Upper lobe of left lung (tissue), 6 donors: ENCODE data around the gene ZNF554. TPM values are rescaled to one million over a fixed set of nuclear protein-coding genes. Genes with fewer than 3 reads are reported as not detected.

Experiments used
- ATAC-seq, 2 donors: fragments of 200-7000 bp; cut with Tn5 transposase; one replicate each; pipeline ENCODE4 v1.9.1; 2022; ENCODE audit warnings: mild to moderate bottlenecking in 2 of 2, moderate library complexity in 2 of 2; ENCODE audit not compliant: low FRiP score in 2 of 2
- DNase-seq, 2 donors: peaks; one replicate each; pipeline ENCODE4 v3.0.0-alpha.2; 2019 to 2020
- H3K27ac ChIP-seq, 4 donors: fragments of 200-600 bp; sonication (generic); one replicate each; pipeline ENCODE4 v1.5.1; 2016 to 2019
- H3K27me3 ChIP-seq, 4 donors: fragments of 200-600 bp; sonication (generic); one replicate each; pipeline ENCODE4 v1.5.1; 2017 to 2019
- H3K36me3 ChIP-seq, 4 donors: fragments of 200-600 bp; sonication (generic); one replicate each; pipeline ENCODE4 v1.5.1; 2016 to 2019
- H3K4me1 ChIP-seq, 4 donors: fragments of 200-600 bp; sonication (generic); one replicate each; pipeline ENCODE4 v1.5.1; 2018 to 2019
- H3K4me3 ChIP-seq, 4 donors: fragments of 200-600 bp; sonication (generic); one replicate each; pipeline ENCODE4 v1.5.1; 2017 to 2019; ENCODE audit warnings: mild to moderate bottlenecking in 2 of 4, moderate library complexity in 1 of 4
- H3K9me3 ChIP-seq, 4 donors: fragments of 200-600 bp; sonication (generic); one replicate each; pipeline ENCODE4 v1.5.1; 2018 to 2019
- EP300 ChIP-seq, 4 donors: sonication (generic); formaldehyde crosslinking; IDR thresholded peaks; one replicate each; pipeline ENCODE4 v1.5.1; 2017; ENCODE audit warnings: antibody characterized with exemption in 4 of 4, control low read depth in 2 of 4
- POLR2A ChIP-seq, 4 donors: fragments of 450-650 bp; IDR thresholded peaks; one replicate each; pipeline ENCODE4 v1.5.1; 2016 to 2017; ENCODE audit warnings: antibody characterized with exemption in 4 of 4, mild to moderate bottlenecking in 2 of 4
- POLR2AphosphoS5 ChIP-seq, 2 donors: sonication (generic); formaldehyde crosslinking; IDR thresholded peaks; one replicate each; pipeline ENCODE4 v1.5.1; 2017; ENCODE audit warnings: antibody characterized with exemption in 2 of 2
- WGBS, 2 donors: methylation state at CpG; one replicate each; pipeline ENCODE4 v1.1.5; 2017 to 2018; 5-methylcytosine and 5-hydroxymethylcytosine counted together
- total RNA-seq, 6 donors: library from RNA; depleted of rRNA in 4 of 6; stranded (reverse); fragments of >200 nt in 4 of 6; gene quantifications; one replicate each; pipeline versions ENCODE4 v1.1.0 to v1.2.1, GENCODE V29; 2016 to 2021
- TF ChIP-seq, protein P1 (sequence below), 6 experiments: fragments of 450-650 bp in 4 of 6; fragments of 200-600 bp in 2 of 6; sonication (generic) in 2 of 6; IDR thresholded peaks; one replicate each; pipeline ENCODE4 v1.5.1; 2016 to 2019; ENCODE audit warnings: antibody characterized with exemption in 6 of 6
- donor health status: DM: no; HTN: no; CAD: no; lungs with moderate emphysema.
- donor health status: DM: no; HTN: yes; CAD: no; lungs with severe emphysema.

Gene ZNF554
- total RNA-seq, 6 donors from 2014 or later = 3.2 to 11.5 (median 6.7) TPM

DNA sequence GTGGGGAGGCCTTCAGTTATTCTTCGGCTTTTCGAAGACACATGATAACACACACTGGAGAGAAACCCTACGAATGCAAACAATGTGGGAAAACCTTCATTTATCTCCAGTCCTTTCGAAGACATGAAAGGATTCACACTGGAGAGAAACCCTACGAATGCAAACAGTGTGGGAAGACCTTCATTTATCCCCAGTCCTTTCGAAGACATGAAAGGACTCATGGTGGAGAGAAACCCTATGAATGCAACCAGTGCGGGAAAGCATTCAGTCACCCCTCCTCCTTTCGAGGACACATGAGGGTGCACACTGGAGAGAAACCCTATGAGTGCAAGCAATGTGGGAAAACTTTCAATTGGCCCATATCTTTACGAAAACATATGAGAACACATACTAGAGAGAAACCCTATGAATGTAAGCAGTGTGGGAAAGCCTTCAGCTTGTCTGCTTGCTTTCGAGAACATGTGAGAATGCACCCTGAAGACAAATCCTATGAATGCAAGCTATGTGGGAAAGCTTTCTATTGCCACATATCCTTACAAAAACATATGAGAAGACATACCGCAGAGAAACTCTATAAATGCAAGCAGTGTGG is 33.4 kb downstream of the ZNF554 start:
- Histone ChIP-seq H3K4me1 (no peaks in the 10 kb centered on the region), H3K27me3 (no peaks in the 10 kb centered on the region), H3K36me3 (peaks cover 20 to 48% (median 36%) of the 10 kb centered on the region in 4 donors), H3K9me3 (peaks cover 62 to 91% (median 70%) of the 10 kb centered on the region in 4 donors), H3K4me3 (no peak overlapping the region), H3K27ac (no peak overlapping the region)
- DNase-seq (no peak), ATAC-seq (no peak)
- 95 to 98% methylated on average over 11 of the region's 11 CpGs for WGBS, 2 donors
- TF ChIP-seq, protein P1, sequence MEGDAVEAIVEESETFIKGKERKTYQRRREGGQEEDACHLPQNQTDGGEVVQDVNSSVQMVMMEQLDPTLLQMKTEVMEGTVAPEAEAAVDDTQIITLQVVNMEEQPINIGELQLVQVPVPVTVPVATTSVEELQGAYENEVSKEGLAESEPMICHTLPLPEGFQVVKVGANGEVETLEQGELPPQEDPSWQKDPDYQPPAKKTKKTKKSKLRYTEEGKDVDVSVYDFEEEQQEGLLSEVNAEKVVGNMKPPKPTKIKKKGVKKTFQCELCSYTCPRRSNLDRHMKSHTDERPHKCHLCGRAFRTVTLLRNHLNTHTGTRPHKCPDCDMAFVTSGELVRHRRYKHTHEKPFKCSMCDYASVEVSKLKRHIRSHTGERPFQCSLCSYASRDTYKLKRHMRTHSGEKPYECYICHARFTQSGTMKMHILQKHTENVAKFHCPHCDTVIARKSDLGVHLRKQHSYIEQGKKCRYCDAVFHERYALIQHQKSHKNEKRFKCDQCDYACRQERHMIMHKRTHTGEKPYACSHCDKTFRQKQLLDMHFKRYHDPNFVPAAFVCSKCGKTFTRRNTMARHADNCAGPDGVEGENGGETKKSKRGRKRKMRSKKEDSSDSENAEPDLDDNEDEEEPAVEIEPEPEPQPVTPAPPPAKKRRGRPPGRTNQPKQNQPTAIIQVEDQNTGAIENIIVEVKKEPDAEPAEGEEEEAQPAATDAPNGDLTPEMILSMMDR (IDR thresholded peaks at IDR 0.05) = no peak
- no peak for TF ChIP-seq POLR2A (IDR thresholded peaks at IDR 0.05)
- no peak for TF ChIP-seq EP300 (IDR thresholded peaks at IDR 0.05)
- no peak for TF ChIP-seq POLR2AphosphoS5 (IDR thresholded peaks at IDR 0.05)

GRCh38 chr19:2854849-2855248 is 35.2 kb downstream of the ZNF554 start:
- H3K27ac ChIP-seq = no peak overlapping the region
- TF ChIP-seq EP300 (IDR thresholded peaks at IDR 0.05) (no peak), POLR2A (IDR thresholded peaks at IDR 0.05) (no peak), POLR2AphosphoS5 (IDR thresholded peaks at IDR 0.05) (no peak)
- TF ChIP-seq, protein P1 (IDR thresholded peaks at IDR 0.05) = no peak
- WGBS, 2 donors = 93 to 99% methylated on average over 3 of the region's 3 CpGs
- H3K9me3 ChIP-seq = peaks cover 59 to 97% (median 74%) of the 10 kb centered on the region in 4 donors
- no peaks in the 10 kb centered on the region for H3K4me1 ChIP-seq
- no peak overlapping the region for H3K4me3 ChIP-seq
- no peaks in the 10 kb centered on the region for H3K27me3 ChIP-seq
- no peak for DNase-seq
- no peak for ATAC-seq
- H3K36me3 ChIP-seq = peaks cover 20 to 53% (median 36%) of the 10 kb centered on the region in 4 donors

- no peak overlapping the region for H3K4me3 ChIP-seq
- peaks cover 16 to 36% (median 25%) of the 10 kb centered on the region in 4 donors for H3K36me3 ChIP-seq
- H3K4me1 ChIP-seq = no peaks in the 10 kb centered on the region
- WGBS, 2 donors = 86 to 91% methylated on average over 5 of the region's 5 CpGs
- TF ChIP-seq POLR2AphosphoS5 (IDR thresholded peaks at IDR 0.05) (no peak), POLR2A (IDR thresholded peaks at IDR 0.05) (no peak), EP300 (IDR thresholded peaks at IDR 0.05) (no peak)
- TF ChIP-seq, protein P1 (IDR thresholded peaks at IDR 0.05) = no peak
- ATAC-seq (no peak), DNase-seq (no peak)
- no peak overlapping the region for H3K27ac ChIP-seq
- H3K27me3 ChIP-seq = no peaks in the 10 kb centered on the region
- peaks cover 44 to 84% (median 60%) of the 10 kb centered on the region in 4 donors for H3K9me3 ChIP-seq
Observed at GRCh38 chr19:2856457-2857050, 36.9 kb downstream of the ZNF554 start.

DNA sequence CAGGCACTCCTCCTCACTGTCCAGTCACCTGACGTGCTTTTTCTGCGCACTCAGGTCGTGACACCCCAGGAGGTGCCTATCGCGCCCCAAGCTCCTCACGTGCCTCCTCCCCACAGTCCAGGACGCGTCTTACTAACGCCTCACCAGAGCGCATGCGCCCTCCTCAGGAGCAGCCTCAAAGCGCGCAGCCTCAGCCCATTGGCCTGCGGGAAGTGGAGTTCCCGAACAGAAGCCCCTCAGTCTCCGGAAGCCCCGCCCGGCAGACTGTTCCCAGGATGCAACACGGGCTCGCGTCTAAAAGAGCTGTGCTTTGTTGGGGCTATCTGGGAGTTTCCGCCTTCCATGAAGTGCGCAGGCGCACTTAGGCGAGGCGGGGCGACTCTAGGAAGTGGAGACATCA is 39.2 kb downstream of the ZNF554 start:
- H3K4me1 ChIP-seq = no peaks in the 10 kb centered on the region
- no peak overlapping the region for H3K27ac ChIP-seq
- TF ChIP-seq POLR2A (IDR thresholded peaks at IDR 0.05) = no peak
- no peak for TF ChIP-seq EP300 (IDR thresholded peaks at IDR 0.05)
- TF ChIP-seq POLR2AphosphoS5 (IDR thresholded peaks at IDR 0.05) = no peak
- TF ChIP-seq, protein P1 (IDR thresholded peaks at IDR 0.05) = no peak
- no peak overlapping the region for H3K4me3 ChIP-seq
- 79 to 86% methylated on average over 27 of the region's 27 CpGs for WGBS, 2 donors
- ATAC-seq = peak in 1 of 2 donors; percentile 61
- H3K36me3 ChIP-seq = peaks cover 0 to 13% (median 2%) of the 10 kb centered on the region in 4 donors
- H3K9me3 ChIP-seq = peaks cover 22 to 61% (median 36%) of the 10 kb centered on the region in 4 donors
- H3K27me3 ChIP-seq = no peaks in the 10 kb centered on the region
- DNase-seq = peak in 1 of 2 donors; percentile 63
